Endodermal cell (in vitro differentiated cells): ENCODE results near the gene CNTN1. TPM values are rescaled to one million over a fixed set of nuclear protein-coding genes. Genes with fewer than 3 reads are reported as not detected.

Source experiments
- DNase-seq: peaks from one replicate; pipeline ENCODE4 v3.0.0-alpha.2; 2017
- H3K27ac ChIP-seq: 2 replicates; pipeline ENCODE4 v1.5.1; 2013; ENCODE audit warnings: mild to moderate bottlenecking, low read depth, low read length, moderate library complexity
- H3K27me3 ChIP-seq: 2 replicates; pipeline ENCODE4 v1.6.1; 2013; ENCODE audit warnings: mild to moderate bottlenecking, low read length, moderate library complexity; ENCODE audit not compliant: insufficient read depth, control insufficient read depth, poor library complexity, severe bottlenecking
- H3K36me3 ChIP-seq: 2 replicates; pipeline ENCODE4 v1.7.0; 2013; ENCODE audit warnings: mild to moderate bottlenecking, low read length, moderate library complexity; ENCODE audit not compliant: control insufficient read depth, insufficient read depth
- H3K4me1 ChIP-seq: one replicate; pipeline ENCODE4 v1.7.0; 2013; ENCODE audit warnings: low read length; ENCODE audit not compliant: control insufficient read depth, insufficient read depth
- H3K4me3 ChIP-seq: 2 replicates; pipeline ENCODE4 v1.5.1; 2013; ENCODE audit warnings: mild to moderate bottlenecking, low read length, moderate library complexity
- H3K9ac ChIP-seq: 2 replicates; pipeline ENCODE4 v1.6.1; 2013; ENCODE audit warnings: mild to moderate bottlenecking, low read length, moderate library complexity; ENCODE audit not compliant: poor library complexity, severe bottlenecking; ENCODE audit errors: extremely low read depth
- H3K9me3 ChIP-seq: 2 replicates; pipeline ENCODE4 v1.6.1; 2013; ENCODE audit warnings: mild to moderate bottlenecking, low read length, moderate library complexity; ENCODE audit not compliant: control insufficient read depth
- H3K27ac Mint-ChIP-seq: 2 replicates; pipeline ENCODE4 v1.8.0; 2020; ENCODE audit warnings: mixed read lengths
- H3K27me3 Mint-ChIP-seq: 2 replicates; pipeline ENCODE4 v1.8.0; 2021; ENCODE audit warnings: mild to moderate bottlenecking, mixed read lengths; ENCODE audit not compliant: insufficient read depth
- H3K36me3 Mint-ChIP-seq: 2 replicates; pipeline ENCODE4 v1.8.0; 2020; ENCODE audit warnings: low read depth, mixed read lengths
- H3K4me1 Mint-ChIP-seq: 2 replicates; pipeline ENCODE4 v1.8.0; 2020; ENCODE audit warnings: mixed read lengths
- H3K4me3 Mint-ChIP-seq: 2 replicates; pipeline ENCODE4 v1.8.0; 2020; ENCODE audit warnings: mild to moderate bottlenecking, moderate library complexity, mixed read lengths
- H3K9me3 Mint-ChIP-seq: 2 replicates; pipeline ENCODE4 v1.8.0; 2020; ENCODE audit warnings: mild to moderate bottlenecking, mixed read lengths
- CTCF ChIP-seq: fragments of 200-600 bp; sonication (generic); conservative IDR thresholded peaks from 2 replicates; pipeline ENCODE4 v1.5.0; 2021; ENCODE audit warnings: antibody characterized with exemption, mild to moderate bottlenecking
- WGBS, 2 experiments: methylation state at CpG; one replicate each; pipeline versions ENCODE4 v1.1.5 to v1.1.7; 2013; ENCODE audit warnings: missing lambda C conversion rate in 2 of 2, mixed read lengths in 1 of 2; ENCODE audit not compliant: insufficient coverage in 1 of 2, insufficient read length in 1 of 2; 5-methylcytosine and 5-hydroxymethylcytosine counted together
- total RNA-seq, 2 donors: library from RNA; stranded (reverse); fragmentation: NEBNext Ultra II Directional in 1 of 2; extraction: Animal tissue kit (Norgen Biotek cat#: 25700) in 1 of 2; gene quantifications; 2 replicates in 1 of 2; 3 replicates in 1 of 2; pipeline ENCODE4 v1.2.1, GENCODE V29; 2021

The CNTN1 gene
- total RNA-seq, 2 donors from 2014 or later: 8.4 to 8.6 TPM

GRCh38 chr12:40947797-40948196 is 255.6 kb downstream of the CNTN1 start:
- no peak overlapping the region for H3K9ac ChIP-seq
- Mint-ChIP-seq H3K27me3 (no peaks in the 10 kb centered on the region), H3K4me3 (no peak overlapping the region), H3K9me3 (no peaks in the 10 kb centered on the region), H3K27ac (no peak overlapping the region), H3K36me3 (no peaks in the 10 kb centered on the region), H3K4me1 (no peaks in the 10 kb centered on the region)
- TF ChIP-seq CTCF: no peak
- no peaks in the 10 kb centered on the region for H3K27me3 ChIP-seq
- H3K4me1 ChIP-seq: no peaks in the 10 kb centered on the region
- H3K4me3 ChIP-seq: no peak overlapping the region
- no peaks in the 10 kb centered on the region for H3K36me3 ChIP-seq
- H3K27ac ChIP-seq: no peak overlapping the region
- no peak for DNase-seq
- no peaks in the 10 kb centered on the region for H3K9me3 ChIP-seq
- 76% methylated on average over 2 of the region's 2 CpGs; no CpG with 5 or more reads in 1 of the 2 experiments for WGBS, 2 experiments

GRCh38 chr12:40953076-40953475 is 260.8 kb downstream of the CNTN1 start:
- Histone ChIP-seq H3K4me1 (no peaks in the 10 kb centered on the region), H3K9me3 (no peaks in the 10 kb centered on the region), H3K4me3 (no peak overlapping the region), H3K27me3 (no peaks in the 10 kb centered on the region), H3K27ac (no peak overlapping the region), H3K36me3 (no peaks in the 10 kb centered on the region), H3K9ac (no peak overlapping the region)
- WGBS, 2 experiments: 83 to 86% methylated on average over 1 to 2 of the region's 2 CpGs
- Mint-ChIP-seq H3K4me3 (no peak overlapping the region), H3K36me3 (no peaks in the 10 kb centered on the region), H3K27me3 (no peaks in the 10 kb centered on the region), H3K27ac (no peak overlapping the region), H3K4me1 (no peaks in the 10 kb centered on the region), H3K9me3 (no peaks in the 10 kb centered on the region)
- no peak for TF ChIP-seq CTCF
- DNase-seq: no peak

GRCh38 chr12:40957417-40957816 is 265.2 kb downstream of the CNTN1 start:
- no peak for TF ChIP-seq CTCF
- Histone ChIP-seq H3K9ac (no peak overlapping the region), H3K4me1 (no peaks in the 10 kb centered on the region), H3K27me3 (no peaks in the 10 kb centered on the region), H3K4me3 (no peak overlapping the region), H3K9me3 (no peaks in the 10 kb centered on the region), H3K27ac (no peak overlapping the region), H3K36me3 (no peaks in the 10 kb centered on the region)
- Mint-ChIP-seq H3K9me3 (no peaks in the 10 kb centered on the region), H3K27ac (no peak overlapping the region), H3K4me1 (peaks cover 6% of the 10 kb centered on the region), H3K4me3 (no peak overlapping the region), H3K36me3 (no peaks in the 10 kb centered on the region), H3K27me3 (no peaks in the 10 kb centered on the region)
- WGBS, 2 experiments: 100% methylated on average over 1 of the region's 1 CpG; no CpG with 5 or more reads in 1 of the 2 experiments
- DNase-seq: no peak
